Stimulated activated naive CD4-positive, alpha-beta T cell treated with Interleukin-2 at 50 U/mL for 16 hours (primary cell): ENCODE measurements around the gene OR10G7.
"Not testable (repeated sequence)": the region's sequence is repeated elsewhere in the genome, so short reads cannot be mapped to it uniquely, and the experiment has no call there.

ENCODE experiments used
- DNase-seq: peaks from one replicate; lab custom pipeline; 2025; lab: John Stamatoyannopoulos, UW

The OR10G7 gene

DNA sequence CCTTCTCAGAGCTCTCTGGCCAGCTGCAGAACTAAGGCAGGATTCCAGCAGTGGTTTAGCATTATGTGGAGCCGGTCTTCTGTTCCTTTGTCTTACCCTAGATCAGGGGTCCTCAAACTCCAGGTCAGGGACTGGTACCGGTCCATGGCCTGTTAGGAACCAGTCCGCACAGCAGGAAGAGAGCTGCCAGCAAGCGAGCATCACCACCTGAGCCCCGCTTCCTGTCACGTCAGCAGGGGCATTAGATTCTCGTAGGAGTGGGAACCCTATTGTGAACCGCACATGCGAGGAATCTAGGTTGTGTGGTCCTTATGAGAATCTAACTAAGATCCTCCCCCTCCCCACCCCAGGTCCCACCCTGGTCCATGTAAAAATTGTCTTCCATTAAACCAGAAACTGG lies 1.6 kb downstream of the OR10G7 start:
- DNase-seq: no peak

DNA sequence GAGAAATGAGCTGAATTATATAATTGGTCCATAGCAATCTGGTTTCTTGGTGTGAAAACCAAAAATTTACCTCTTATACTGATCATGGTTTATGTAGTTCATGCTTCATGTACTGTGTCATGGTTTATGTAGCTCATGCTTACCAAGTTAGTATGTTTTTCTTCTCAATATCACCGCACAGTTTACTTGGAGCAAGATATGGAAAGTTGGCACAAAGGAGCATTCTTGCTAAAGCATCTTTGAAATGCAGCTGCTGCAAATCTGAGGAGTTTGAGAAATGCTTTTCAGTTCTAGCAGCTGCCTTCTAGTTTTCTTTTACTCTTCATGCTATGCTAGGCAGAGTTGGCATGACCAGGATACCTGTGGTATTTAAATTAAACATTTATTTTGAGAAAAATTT lies 4.5 kb downstream of the OR10G7 start:
- DNase-seq: no peak

DNA sequence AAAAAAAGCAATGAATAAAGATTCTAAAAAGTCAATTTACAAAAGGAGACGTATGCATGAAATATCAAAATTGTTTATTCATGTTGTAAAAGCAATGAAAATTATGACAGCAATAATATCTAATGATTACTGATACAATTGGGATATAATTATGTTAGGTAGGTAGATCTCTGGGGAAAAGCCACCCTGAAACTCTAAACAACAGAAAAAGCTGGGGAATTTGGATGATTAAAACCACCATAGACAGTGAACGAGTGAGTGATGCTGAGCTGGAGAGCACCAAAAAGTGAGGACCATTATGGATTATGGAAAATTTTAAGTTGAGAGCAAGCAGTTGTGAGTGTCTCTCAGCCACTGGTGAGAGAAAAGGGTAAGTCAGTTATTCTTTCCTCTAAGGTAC lies 14.6 kb downstream of the OR10G7 start, which contains the start of gene OR10G8:
Gene OR10G8 (plus strand): TSS at position 301 of the 400 bp plus-strand sequence. CDS start 2,825 bp downstream, outside the sequence.
- no peak for DNase-seq

DNA sequence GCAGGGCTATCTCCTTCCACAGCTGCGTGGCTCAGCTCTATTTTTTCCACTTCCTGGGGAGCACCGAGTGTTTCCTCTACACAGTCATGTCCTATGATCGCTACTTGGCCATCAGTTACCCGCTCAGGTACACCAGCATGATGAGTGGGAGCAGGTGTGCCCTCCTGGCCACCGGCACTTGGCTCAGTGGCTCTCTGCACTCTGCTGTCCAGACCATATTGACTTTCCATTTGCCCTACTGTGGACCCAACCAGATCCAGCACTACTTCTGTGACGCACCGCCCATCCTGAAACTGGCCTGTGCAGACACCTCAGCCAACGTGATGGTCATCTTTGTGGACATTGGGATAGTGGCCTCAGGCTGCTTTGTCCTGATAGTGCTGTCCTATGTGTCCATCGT lies 25.3 kb downstream of the OR10G7 start:
- DNase-seq: not testable (repeated sequence)

DNA sequence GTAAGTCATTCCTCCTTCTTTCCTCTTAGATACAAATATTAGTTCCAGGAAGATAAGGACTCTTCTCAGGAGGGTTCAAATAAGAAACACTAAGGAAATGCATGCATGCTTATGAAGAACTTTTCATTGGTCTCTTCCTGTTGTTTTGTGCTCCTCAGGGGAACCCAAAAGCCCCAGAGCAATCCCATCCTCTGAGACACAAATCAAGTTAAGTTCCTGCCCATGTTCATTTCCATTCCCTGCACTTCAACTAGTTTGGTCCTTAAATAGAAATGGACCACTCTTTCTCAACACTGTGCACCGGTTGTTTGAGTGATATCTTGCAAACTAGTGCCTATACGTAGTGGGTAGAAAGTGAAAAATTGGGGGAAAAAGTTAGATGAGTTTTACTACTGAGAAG lies 28.4 kb downstream of the OR10G7 start, which contains the start of gene OR10G4:
Gene OR10G4 (plus strand): TSS at position 301 of the 400 bp plus-strand sequence. CDS start 2,578 bp downstream, outside the sequence.
- no peak for DNase-seq

DNA sequence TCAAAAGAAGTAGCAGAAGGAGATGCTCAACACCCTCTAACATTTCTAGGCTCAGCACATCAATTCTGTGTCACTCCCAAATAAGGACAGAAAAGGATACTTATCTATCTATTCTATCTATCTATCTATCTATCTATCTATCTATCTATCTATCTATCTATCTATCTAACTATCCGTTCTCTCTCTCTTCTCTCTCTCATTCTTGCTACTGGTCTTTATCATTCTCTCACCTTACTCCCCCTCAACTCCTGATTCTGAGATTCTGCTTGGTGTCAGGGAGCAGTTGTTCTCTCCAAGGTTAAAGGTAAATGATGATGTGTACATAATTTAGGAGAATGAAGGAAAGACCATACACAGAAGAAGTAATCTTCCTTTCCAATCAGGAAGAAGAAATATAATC lies 46.0 kb downstream of the OR10G7 start, which contains the start of gene OR10G6:
Gene OR10G6 (minus strand): TSS at position 43 of the 400 bp plus-strand sequence. CDS start 0 bp downstream, at position 43.
- DNase-seq: no peak
